ENCODE measurements around the gene GRIA4.

DNA sequence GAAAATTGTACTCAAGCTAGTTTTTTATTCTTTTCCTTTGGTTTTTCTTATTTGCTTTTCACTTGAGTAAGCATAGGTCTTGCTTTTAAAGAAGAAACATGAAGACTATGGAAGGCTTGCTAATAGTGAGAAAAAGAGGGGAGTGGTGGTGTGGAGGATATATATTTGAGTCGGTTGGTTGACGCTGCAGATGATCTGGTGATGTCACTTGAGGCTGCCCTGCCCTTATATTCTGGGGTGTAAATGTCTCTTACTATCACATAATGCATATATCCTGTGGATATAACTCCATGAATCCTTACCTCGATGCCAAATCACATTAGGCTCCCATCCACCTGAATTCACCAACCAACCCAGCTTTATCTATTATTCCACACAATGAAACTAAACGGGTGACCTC, 2.9 kb downstream of the GRIA4 start:
- no peak for TF ChIP-seq EZH2 (IDR thresholded peaks at IDR 0.05; ENCODE audit: borderline replicate concordance)
- TF ChIP-seq, protein P1, sequence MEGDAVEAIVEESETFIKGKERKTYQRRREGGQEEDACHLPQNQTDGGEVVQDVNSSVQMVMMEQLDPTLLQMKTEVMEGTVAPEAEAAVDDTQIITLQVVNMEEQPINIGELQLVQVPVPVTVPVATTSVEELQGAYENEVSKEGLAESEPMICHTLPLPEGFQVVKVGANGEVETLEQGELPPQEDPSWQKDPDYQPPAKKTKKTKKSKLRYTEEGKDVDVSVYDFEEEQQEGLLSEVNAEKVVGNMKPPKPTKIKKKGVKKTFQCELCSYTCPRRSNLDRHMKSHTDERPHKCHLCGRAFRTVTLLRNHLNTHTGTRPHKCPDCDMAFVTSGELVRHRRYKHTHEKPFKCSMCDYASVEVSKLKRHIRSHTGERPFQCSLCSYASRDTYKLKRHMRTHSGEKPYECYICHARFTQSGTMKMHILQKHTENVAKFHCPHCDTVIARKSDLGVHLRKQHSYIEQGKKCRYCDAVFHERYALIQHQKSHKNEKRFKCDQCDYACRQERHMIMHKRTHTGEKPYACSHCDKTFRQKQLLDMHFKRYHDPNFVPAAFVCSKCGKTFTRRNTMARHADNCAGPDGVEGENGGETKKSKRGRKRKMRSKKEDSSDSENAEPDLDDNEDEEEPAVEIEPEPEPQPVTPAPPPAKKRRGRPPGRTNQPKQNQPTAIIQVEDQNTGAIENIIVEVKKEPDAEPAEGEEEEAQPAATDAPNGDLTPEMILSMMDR (IDR thresholded peaks at IDR 0.05; ENCODE audit: poor library complexity), result no peak
- TF ChIP-seq EZH2phosphoT487 (IDR thresholded peaks at IDR 0.05; ENCODE audit: low read depth, severe bottlenecking, unreplicated experiment), result no peak
